Mucosa of stomach (tissue), 1 donor: ENCODE results near the gene EIF1AX.

ENCODE experiments used
- H3K27me3 ChIP-seq: one replicate; pipeline ENCODE4 v1.7.0; 2013; ENCODE audit warnings: mild to moderate bottlenecking, low read length; ENCODE audit not compliant: control insufficient read depth, insufficient read depth
- H3K36me3 ChIP-seq: one replicate; pipeline ENCODE4 v1.7.0; 2013; ENCODE audit warnings: low read length; ENCODE audit not compliant: control insufficient read depth, insufficient read depth
- H3K4me1 ChIP-seq: one replicate; pipeline ENCODE4 v1.7.0; 2013; ENCODE audit warnings: mild to moderate bottlenecking, low read length; ENCODE audit not compliant: control insufficient read depth, insufficient read depth
- H3K4me3 ChIP-seq: one replicate; pipeline ENCODE4 v1.7.0; 2013; ENCODE audit warnings: low read length
- H3K9ac ChIP-seq: one replicate; pipeline ENCODE4 v1.7.0; 2013; ENCODE audit warnings: mild to moderate bottlenecking, low read length, moderate library complexity
- H3K9me3 ChIP-seq: one replicate; pipeline ENCODE4 v1.7.0; 2013; ENCODE audit warnings: mild to moderate bottlenecking, low read length, moderate library complexity; ENCODE audit not compliant: control insufficient read depth
- donor health status: Pancreatic carcinoma.

The EIF1AX gene

GRCh38 chrX:20118065-20118824 lies 23.4 kb downstream of the EIF1AX start:
- Histone ChIP-seq H3K4me1 (peaks cover 3% of the 10 kb centered on the region), H3K9me3 (no peaks in the 10 kb centered on the region), H3K27me3 (no peaks in the 10 kb centered on the region), H3K36me3 (no peaks in the 10 kb centered on the region), H3K9ac (no peak overlapping the region), H3K4me3 (no peak overlapping the region)

- Histone ChIP-seq H3K9ac (no peak within 1 kb of the TSS), H3K27me3 (no peaks in the 10 kb centered on the region), H3K4me3 (no peak within 1 kb of the TSS), H3K36me3 (no peaks in the 10 kb centered on the region), H3K4me1 (peaks cover 3% of the 10 kb centered on the region), H3K9me3 (no peaks in the 10 kb centered on the region)
Measured at GRCh38 chrX:20116577-20117240, 24.9 kb downstream of the EIF1AX start, which contains the start of gene MAP7D2. Gene MAP7D2, minus strand, starts transcription at chrX:20116907. Its CDS starts 28 bp downstream, at chrX:20116879.

GRCh38 chrX:20116087-20116576 lies 25.5 kb downstream of the EIF1AX start:
- H3K9me3 ChIP-seq = no peaks in the 10 kb centered on the region
- no peaks in the 10 kb centered on the region for H3K27me3 ChIP-seq
- H3K4me1 ChIP-seq = peaks cover 3% of the 10 kb centered on the region
- no peaks in the 10 kb centered on the region for H3K36me3 ChIP-seq
- H3K9ac ChIP-seq = no peak overlapping the region
- no peak overlapping the region for H3K4me3 ChIP-seq

- Histone ChIP-seq H3K4me3 (no peak overlapping the region), H3K36me3 (no peaks in the 10 kb centered on the region), H3K9ac (no peak overlapping the region), H3K4me1 (peaks cover 3% of the 10 kb centered on the region), H3K9me3 (no peaks in the 10 kb centered on the region), H3K27me3 (no peaks in the 10 kb centered on the region)
Measured at GRCh38 chrX:20112022-20112774, 29.4 kb downstream of the EIF1AX start.

- H3K4me1 ChIP-seq = no peaks in the 10 kb centered on the region
- H3K36me3 ChIP-seq = no peaks in the 10 kb centered on the region
- H3K9me3 ChIP-seq = no peaks in the 10 kb centered on the region
- H3K4me3 ChIP-seq = no peak overlapping the region
- no peak overlapping the region for H3K9ac ChIP-seq
- H3K27me3 ChIP-seq = no peaks in the 10 kb centered on the region
Measured at GRCh38 chrX:20111271-20111670, 30.4 kb downstream of the EIF1AX start.

GRCh38 chrX:20101934-20102581 lies 39.6 kb downstream of the EIF1AX start:
- no peaks in the 10 kb centered on the region for H3K27me3 ChIP-seq
- H3K4me3 ChIP-seq = no peak overlapping the region
- H3K36me3 ChIP-seq = no peaks in the 10 kb centered on the region
- no peak overlapping the region for H3K9ac ChIP-seq
- peaks cover 12% of the 10 kb centered on the region for H3K4me1 ChIP-seq
- no peaks in the 10 kb centered on the region for H3K9me3 ChIP-seq

- Histone ChIP-seq H3K9me3 (no peaks in the 10 kb centered on the region), H3K9ac (no peak overlapping the region), H3K36me3 (no peaks in the 10 kb centered on the region), H3K4me3 (no peak overlapping the region), H3K27me3 (no peaks in the 10 kb centered on the region), H3K4me1 (no peaks in the 10 kb centered on the region)
Measured at GRCh38 chrX:20091499-20091898, 50.1 kb downstream of the EIF1AX start.

- Histone ChIP-seq H3K4me3 (no peak overlapping the region), H3K27me3 (no peaks in the 10 kb centered on the region), H3K36me3 (no peaks in the 10 kb centered on the region), H3K9me3 (no peaks in the 10 kb centered on the region), H3K4me1 (no peaks in the 10 kb centered on the region), H3K9ac (no peak overlapping the region)
Measured at GRCh38 chrX:20089845-20090244, 51.8 kb downstream of the EIF1AX start.

GRCh38 chrX:20080277-20080676 lies 61.4 kb downstream of the EIF1AX start:
- no peak overlapping the region for H3K4me3 ChIP-seq
- no peaks in the 10 kb centered on the region for H3K4me1 ChIP-seq
- no peaks in the 10 kb centered on the region for H3K9me3 ChIP-seq
- no peaks in the 10 kb centered on the region for H3K36me3 ChIP-seq
- no peaks in the 10 kb centered on the region for H3K27me3 ChIP-seq
- H3K9ac ChIP-seq = no peak overlapping the region
